NCI-H1092 treated with DMSO at 0.1 percent for 48 hours (cell line): ENCODE results near the gene AGAP1.

Experiments
- DNase-seq: peaks from one replicate; lab custom pipeline; 2025; lab: John Stamatoyannopoulos, UW

AGAP1 gene

DNA sequence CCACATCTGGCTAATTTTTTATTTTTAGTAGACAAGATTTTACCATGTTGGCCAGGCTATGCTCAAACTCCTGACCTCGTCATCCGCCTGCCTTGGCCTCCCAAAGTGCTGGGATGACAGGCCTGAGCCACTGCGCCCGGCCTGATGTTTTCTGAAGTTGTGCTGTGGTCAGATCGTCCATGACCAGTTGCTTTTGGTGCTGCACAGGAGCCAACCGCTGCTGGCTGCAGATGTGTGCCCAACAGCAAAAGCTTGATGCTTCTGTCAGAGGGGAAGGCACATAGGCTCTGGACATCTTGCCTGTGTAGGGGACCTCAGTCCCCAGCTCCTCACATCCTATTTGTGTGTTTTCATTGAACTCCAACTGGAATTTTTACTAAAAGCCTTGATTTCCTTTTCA is 218.3 kb downstream of the AGAP1 start:
- DNase-seq = no peak

DNA sequence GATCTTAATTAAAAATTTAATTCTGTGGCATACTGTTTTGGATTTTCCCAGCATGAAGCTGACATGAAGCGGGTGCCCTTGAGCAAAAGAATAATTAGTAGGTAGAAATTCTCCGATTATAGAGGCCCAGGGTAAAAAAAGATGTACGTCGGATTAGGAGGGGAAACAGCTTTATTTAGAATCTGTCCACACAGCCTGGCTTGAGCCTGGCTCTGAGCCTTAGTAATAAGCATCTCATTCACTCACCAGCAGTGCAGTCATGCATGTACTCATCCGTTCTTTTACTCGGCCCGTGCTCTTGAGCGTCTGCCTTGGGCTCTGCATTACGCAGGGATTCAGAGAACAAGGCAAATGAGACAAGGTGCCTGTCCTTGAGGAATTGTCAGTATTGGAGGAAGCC is 219.3 kb downstream of the AGAP1 start:
- no peak for DNase-seq

GRCh38 chr2:235715601-235716000 is 221.8 kb downstream of the AGAP1 start:
- no peak for DNase-seq

DNA sequence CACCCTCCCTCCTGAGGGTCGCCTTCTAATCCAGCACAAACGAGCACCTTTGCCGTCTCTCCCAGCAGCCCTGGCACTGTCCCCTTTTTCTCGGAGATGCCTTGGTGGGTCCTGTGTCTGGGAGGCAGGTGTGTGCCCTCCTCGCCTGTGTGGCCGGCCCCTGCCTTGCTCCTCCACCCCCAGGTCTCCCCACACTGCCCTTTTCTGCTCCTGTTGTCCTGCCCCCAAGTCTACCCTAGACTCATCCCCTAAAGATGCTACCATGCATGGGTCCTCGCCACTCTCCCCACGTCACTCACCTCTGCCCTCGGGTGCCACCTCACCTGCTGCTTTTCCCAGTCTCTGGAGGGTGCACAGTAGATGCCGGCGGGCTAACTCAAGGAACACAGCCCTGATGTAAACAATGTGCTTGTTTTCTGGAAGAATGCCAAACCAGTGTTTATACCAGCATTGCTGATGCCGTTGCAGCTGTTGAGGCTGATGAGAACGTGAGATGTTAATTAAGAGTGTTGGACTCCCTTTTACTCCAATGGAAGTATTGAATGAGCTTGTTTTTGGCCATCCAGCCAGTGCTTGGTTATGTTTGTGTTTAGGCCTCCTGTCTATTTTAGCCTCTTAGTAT is 223.1 kb downstream of the AGAP1 start:
- peak; percentile 10 for DNase-seq

- no peak for DNase-seq
Measured at GRCh38 chr2:235719146-235719942, 225.5 kb downstream of the AGAP1 start.

GRCh38 chr2:235721625-235722024 is 227.8 kb downstream of the AGAP1 start:
- no peak for DNase-seq

DNA sequence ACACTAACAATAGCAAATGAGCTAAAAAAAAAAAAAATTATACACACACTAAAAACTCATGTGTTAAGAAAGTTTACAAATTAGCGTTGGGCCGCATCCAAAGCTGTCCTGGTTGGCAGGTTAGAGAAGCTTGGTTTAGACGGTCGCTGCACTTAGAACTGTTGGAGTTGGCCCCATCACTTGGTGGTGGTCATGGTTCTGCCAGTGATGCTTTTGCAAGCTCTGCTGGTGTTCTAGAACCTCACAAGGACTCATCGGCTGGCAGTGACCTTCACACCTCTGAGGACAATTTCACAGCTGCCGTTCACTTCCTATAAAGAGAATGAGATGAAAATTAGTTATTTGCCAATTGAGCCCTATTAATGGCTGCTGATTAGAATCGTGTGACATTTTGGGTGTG is 229.0 kb downstream of the AGAP1 start:
- no peak for DNase-seq

DNA sequence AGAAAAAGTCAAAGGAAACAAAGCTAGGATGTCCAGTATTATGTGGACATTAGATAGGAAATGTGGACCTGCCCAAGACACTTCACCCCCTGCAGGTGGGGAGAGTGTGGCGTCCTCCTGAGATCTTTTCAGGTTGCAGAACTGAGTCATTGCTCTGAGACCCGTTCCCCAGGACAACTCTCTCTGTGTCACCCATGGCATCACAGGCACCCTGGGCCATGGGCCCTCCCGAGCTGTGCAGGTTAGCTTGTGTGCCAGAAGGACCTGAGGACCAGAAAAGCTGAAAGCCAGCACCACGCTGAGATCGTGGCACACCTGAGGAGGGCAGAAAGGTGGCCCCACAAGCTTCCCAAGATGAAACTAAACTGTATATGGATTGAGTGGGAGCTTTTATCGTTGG is 229.5 kb downstream of the AGAP1 start:
- no peak for DNase-seq

DNA sequence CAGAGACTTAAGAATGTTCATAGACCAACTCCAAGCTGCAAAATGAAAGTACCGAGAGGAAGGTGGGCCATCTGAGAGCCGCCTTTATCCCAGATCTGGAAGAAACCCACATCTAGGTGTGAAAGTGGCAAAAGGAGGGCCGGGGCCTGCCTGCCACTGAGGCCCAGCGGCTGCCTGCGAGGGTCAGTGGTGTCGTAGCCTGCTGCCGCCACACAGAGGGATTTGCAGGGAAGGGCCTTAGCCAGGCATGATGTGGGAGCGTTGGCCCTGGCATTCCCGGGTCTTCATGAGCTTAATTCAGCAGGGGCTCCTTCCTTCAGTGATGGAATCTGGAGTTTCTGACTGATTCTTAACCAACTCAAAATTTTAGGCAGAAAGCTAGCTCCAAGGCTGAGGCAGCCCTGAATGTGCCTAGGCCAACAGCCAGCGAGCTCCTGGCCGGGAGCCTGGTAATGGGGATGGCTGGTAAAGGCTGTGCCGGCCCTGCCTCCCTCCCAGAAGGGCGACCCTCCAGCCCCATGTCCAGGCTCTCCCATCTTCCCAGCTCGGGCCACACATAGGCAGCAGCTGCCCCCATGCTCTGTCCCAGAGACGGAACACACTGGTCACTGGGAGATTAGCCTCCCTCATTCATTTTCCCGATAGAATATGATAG is 230.1 kb downstream of the AGAP1 start:
- no peak for DNase-seq

- peak; percentile 22 for DNase-seq
Measured at GRCh38 chr2:235725016-235725489, 231.2 kb downstream of the AGAP1 start.

DNA sequence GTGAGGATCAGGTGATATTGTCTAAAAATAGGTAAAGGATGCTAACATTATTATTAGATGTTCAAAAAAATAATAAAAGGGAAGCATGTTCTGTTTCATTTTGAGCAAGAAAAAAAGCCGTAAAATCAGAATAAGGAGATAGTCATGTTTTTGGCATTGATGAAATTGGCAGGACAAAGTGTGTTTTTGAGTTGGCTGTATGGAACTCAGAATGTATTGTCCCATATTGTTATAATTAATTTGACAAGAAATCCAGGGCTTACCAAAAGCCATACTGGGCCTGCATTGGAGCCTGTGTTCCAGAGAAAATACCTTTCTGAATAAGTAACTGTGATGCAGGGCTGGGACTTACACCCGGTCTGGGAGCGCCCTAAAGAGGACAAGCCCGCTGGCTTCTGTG is 232.0 kb downstream of the AGAP1 start:
- DNase-seq = no peak

DNA sequence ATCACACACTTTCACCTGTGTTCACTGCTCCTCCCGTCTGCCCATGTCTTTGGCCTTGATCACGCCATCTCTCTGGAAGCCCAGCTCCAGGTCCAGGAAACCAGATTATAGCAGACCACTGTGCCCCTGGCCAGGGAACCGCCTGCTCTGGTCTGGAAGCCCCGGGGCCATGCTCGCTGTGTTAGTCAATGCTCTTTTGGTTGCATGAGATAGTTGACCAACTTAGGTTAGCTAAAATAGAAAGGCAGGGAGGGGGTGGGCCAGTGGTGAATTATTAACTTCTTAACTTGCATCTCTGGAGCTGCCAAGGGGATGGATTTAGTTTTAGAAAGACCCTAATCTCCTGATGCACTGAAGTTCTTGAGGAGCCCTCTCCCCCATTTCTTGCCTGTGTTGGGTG is 232.7 kb downstream of the AGAP1 start:
- no peak for DNase-seq

- DNase-seq = no peak
Measured at GRCh38 chr2:235727174-235727573, 233.3 kb downstream of the AGAP1 start.

DNA sequence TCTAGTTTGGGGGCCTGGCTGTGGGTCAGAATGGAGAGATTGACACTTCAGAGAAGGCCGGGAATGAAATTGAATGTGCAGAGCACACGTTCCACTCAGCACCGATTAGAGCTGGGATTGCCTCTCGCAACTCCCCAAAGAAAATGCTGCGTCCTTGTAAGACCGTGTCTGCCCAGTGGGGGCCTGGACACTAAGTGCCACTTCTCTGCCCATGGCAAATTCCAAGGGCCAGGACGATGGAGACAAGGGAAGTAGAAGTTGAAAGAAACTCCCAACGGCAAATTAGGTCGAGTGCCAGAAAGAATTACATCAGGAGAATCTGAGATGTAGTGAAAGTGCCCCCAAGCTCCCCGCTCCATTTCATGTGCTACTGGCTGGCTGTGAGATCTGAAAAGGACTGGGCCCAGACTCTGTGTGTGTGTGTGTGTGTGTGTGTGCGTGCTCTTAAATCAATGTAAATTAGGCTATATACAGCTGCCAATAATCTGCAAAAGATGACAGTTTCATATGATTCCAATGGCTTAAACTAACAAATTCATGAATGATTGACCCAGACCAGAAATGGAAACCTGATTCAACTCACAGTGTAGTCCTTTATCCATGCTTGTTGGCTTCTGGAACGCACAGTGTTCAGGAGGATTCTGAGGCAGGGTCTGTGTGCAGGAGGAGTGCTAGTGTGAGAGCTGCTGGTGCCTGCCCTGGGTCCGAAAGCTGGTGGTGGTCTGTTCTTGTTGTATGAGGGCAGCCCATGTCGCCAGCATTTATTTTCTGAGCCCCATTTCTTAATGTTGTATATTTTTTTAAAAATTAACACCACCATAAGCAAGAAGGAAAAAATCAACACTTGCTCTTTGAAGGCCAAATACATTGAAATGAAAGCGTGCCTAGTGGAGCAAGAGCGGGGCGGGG is 234.3 kb downstream of the AGAP1 start:
- no peak for DNase-seq

DNA sequence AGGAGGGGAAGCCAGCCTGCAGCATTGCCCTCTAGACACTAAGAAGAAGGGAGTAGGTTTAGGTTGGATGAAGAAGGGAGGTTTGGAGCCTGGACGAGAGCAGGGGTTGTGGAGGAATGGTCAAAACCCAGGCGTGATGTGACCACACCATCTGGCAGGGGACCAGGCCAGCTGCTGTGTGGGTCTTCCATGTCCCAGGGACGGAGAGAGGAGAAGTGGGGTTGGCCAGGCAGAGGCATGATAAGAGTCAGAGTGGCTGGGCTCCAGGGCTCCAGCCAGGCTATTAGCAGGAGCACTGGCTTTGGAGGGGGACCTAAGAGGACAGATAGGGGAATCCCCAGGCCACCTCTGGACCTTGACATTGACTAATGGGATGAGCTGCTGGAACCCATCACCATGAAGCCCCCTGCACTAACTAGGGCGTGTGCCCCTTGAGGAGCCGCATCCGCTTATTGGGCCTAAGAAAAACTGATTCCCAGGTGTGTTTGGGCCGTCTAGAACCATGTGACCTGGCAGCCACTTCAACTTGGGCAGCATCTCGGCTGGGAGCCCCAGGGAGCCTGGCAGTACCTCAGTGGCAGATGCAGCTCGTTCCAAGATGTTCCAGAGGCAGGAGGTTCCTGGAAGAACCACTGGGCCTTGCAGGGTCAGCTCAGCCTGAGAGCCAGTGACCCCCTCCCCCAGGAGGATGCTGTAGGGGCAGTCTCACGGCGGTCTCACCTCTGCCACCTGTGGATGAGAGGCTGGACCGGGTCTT is 235.1 kb downstream of the AGAP1 start:
- DNase-seq = no peak

DNA sequence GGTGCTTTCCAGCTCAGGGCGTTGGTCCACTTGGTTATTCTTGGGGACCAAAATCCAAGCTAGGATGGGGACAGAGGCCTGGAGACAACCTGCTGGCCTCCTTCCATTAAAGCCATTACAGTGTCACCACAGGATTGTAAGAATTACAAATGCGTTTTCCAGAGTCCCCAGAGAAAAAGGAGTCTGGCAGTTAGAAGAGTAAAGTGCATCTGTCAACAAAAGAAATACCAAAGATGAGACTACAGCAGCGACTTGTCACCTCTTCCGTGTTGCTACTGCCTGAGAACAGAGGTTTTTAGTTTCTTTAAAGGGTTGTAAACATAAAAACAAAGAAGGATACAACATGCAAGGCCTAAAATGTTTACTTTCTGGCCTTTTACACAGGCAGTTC is 235.7 kb downstream of the AGAP1 start:
- DNase-seq = no peak

GRCh38 chr2:235730115-235730514 is 236.3 kb downstream of the AGAP1 start:
- DNase-seq = no peak

- no peak for DNase-seq
Measured at GRCh38 chr2:235733761-235734160, 239.9 kb downstream of the AGAP1 start.

DNA sequence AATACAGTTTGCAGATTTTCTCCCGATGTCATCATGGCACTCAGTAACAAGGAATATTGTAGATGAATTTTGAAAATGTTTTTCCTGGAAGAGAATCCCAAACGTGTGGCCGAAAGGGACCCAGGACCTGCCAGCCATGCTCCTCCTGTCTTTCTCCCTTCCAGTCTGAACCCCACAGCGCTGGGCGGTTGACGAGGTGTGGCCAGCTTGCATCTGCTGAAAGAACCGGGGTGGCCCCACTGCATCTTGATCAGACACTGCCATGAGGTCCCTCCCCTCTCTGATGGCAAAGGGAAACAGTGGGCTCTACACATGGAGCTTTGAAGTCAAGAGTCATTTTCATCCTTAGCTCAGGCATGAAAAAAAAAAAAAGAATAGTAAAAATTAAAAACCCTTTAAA is 240.3 kb downstream of the AGAP1 start:
- DNase-seq = no peak

DNA sequence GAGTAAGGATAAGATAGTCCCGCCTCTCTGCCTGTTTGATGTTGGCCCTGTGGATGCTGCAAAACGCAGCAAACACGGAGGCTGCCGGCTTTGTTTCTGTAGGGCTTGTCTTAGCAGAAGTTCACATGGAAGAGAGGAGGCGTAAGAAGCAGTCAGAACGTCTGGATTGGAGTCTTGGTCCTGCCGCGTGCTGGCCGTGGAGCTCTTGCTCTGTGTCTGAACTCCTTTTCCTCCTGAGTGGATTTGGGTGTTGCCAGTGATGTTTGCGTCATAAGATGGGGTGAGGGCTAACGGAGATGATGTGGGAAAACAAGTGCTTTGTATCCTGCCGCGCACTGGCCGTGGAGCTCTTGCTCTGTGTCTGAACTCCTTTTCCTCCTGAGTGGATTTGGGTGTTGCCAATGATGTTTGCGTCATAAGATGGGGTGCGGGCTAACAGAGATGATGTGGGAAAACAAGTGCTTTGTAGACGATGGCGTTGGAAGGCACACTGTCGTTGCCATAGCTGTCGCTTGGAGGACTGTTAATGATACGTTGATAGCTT is 240.9 kb downstream of the AGAP1 start:
- DNase-seq = no peak

- no peak for DNase-seq
Measured at GRCh38 chr2:235737396-235737795, 243.6 kb downstream of the AGAP1 start.
